ENCODE measurements around the gene SUSD1. TPM values are rescaled to one million over a fixed set of nuclear protein-coding genes. Genes with fewer than 3 reads are reported as not detected.

SUSD1 gene
- total and polyA plus RNA-seq, 2 of the 13 experiments (the other 11 are each of a cell fraction or from before 2014, with no cell fraction given), result 25.9 to 32.3 TPM

Small RNA genes within 50 kb of the gene (small RNA-seq; reads per million reads assigned to genes)
- 0 reads per million in 3 experiments for gene RF00019 (ENCODE audit: insufficient read depth in 2 of 3, insufficient read length in 3 of 3, low read depth in 2 of 3, low replicate concordance in 1 of 3)
- gene RNU6-710P (ENCODE audit: insufficient read depth in 2 of 3, insufficient read length in 3 of 3, low read depth in 2 of 3, low replicate concordance in 1 of 3), result 0 reads per million in 3 experiments
- 0 to 0.33 (median 0) reads per million in 3 experiments for gene RNU6-855P (ENCODE audit: insufficient read depth in 2 of 3, insufficient read length in 3 of 3, low read depth in 2 of 3, low replicate concordance in 1 of 3)

Other genes with a start within 250 kb of the SUSD1 start
- 52.8 and 79.5 TPM in 2 replicates for gene PTBP3, start 158.3 kb upstream of the SUSD1 start, total RNA-seq (2016; rRNA removed; fragmentation: Illumina TruSeq; extraction: Trizol)
- 35.6 and 61.1 TPM in 2 replicates for gene PTBP3, start 158.3 kb upstream of the SUSD1 start, polyA plus RNA-seq (2011; rRNA removed)
- gene HSDL2, start 204.8 kb upstream of the SUSD1 start, total RNA-seq (2016; rRNA removed; fragmentation: Illumina TruSeq; extraction: Trizol), result 55.3 and 76.3 TPM in 2 replicates
- 57.7 and 80.2 TPM in 2 replicates for gene HSDL2, start 204.8 kb upstream of the SUSD1 start, polyA plus RNA-seq (2011; rRNA removed)

Measured in HepG2 (cell line).